Esophagus mucosa (tissue), 1 donor: Measurements from ENCODE around the gene SPPL3. TPM values are rescaled to one million over a fixed set of nuclear protein-coding genes. Genes with fewer than 3 reads are reported as not detected.

Experiments used
- ATAC-seq: fragments of 200-7000 bp; cut with Tn5 transposase; one replicate; pipeline ENCODE4 v1.9.1; 2020
- total RNA-seq: library from RNA; stranded (reverse); gene quantifications from one replicate; pipeline ENCODE4 v1.2.4, GENCODE V29; 2023
- donor health status: DM: yes; HTN: yes; CAD: no.

SPPL3 gene
- total RNA-seq, 1 donor from 2014 or later: 85.8 TPM

GRCh38 chr12:120873226-120873625 lies 30.9 kb downstream of the SPPL3 start:
- no peak for ATAC-seq

- ATAC-seq: no peak
These were observed 31.7 kb downstream of the SPPL3 start for GRCh38 chr12:120872487-120872886.

- ATAC-seq: no peak
These were observed 33.7 kb downstream of the SPPL3 start for GRCh38 chr12:120870415-120870814.

- no peak for ATAC-seq
These were observed 34.8 kb downstream of the SPPL3 start for GRCh38 chr12:120869376-120869775.

GRCh38 chr12:120866108-120866507 lies 38.0 kb downstream of the SPPL3 start:
- no peak for ATAC-seq

- no peak for ATAC-seq
These were observed 39.1 kb downstream of the SPPL3 start for GRCh38 chr12:120865098-120865497.

DNA sequence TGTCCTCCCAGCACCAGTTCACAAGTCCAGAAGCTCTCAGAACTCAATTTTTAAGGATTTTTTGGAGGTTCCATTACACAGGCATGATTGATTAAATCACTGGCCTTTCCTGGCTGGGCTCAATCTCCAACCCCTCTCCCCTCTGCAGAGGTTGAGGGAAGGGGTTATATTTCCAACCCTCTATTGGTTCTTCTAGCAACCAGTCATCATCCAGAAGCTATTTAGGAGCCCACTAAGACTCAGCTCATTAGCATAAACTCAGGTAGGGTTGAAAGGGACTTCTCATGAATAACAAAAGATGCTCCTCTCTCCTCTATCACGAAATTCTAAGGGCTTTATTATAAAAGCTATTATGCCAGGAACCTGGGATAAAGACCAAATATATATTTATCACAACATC lies 41.5 kb downstream of the SPPL3 start:
- ATAC-seq: no peak

GRCh38 chr12:120861074-120861795 lies 42.9 kb downstream of the SPPL3 start:
- ATAC-seq: no peak

- ATAC-seq: no peak
These were observed 45.7 kb downstream of the SPPL3 start for GRCh38 chr12:120858306-120859088.

- no peak for ATAC-seq
These were observed 47.2 kb downstream of the SPPL3 start for GRCh38 chr12:120856980-120857379.

GRCh38 chr12:120855823-120856588 lies 48.2 kb downstream of the SPPL3 start:
- ATAC-seq: no peak

- no peak for ATAC-seq
These were observed 49.4 kb downstream of the SPPL3 start for GRCh38 chr12:120854804-120855203.

DNA sequence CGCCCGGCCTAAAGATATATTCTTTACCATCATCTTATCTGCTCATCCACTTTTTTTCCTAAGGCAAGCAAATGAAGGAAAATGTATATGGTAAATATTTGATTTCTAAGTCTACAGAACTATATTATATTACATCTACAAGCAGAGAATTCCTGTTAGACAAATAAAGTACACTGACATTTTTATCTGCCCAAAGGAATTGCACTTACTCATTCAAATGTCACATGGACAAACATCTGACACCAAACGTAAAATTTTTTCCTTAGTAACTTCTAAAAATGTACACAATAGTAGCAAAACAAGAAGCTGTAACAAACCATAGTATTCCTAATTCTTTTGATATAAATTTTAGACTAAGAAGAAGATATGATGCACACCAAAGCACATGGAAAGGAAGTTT lies 51.0 kb downstream of the SPPL3 start:
- ATAC-seq: no peak

GRCh38 chr12:120851944-120852343 lies 52.2 kb downstream of the SPPL3 start:
- ATAC-seq: no peak

GRCh38 chr12:120851444-120851843 lies 52.7 kb downstream of the SPPL3 start:
- ATAC-seq: no peak

- ATAC-seq: peak; percentile 51
These were observed 54.4 kb downstream of the SPPL3 start for GRCh38 chr12:120849765-120850164.

DNA sequence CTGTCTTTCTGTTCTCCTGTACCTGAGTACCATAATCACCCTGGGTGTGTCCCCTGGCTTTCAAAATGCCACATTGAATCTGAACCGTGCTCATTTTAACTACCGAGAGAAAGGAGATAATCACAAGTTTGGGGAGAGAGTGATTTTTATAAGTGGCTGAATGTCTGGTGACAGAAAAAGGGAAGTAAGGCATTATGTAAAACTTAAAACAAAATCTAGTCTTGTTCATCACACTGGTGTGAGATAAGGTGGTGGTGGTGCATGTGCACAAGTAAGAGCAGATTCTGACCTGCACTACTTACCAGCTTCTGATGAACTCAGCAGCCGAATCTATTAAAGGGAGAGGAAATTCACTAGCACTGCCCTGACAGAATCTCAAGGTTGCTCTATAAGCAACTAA lies 56.3 kb downstream of the SPPL3 start:
- ATAC-seq: peak; percentile 25

- peak; percentile 30 for ATAC-seq
These were observed 56.8 kb downstream of the SPPL3 start for GRCh38 chr12:120847392-120847791.

DNA sequence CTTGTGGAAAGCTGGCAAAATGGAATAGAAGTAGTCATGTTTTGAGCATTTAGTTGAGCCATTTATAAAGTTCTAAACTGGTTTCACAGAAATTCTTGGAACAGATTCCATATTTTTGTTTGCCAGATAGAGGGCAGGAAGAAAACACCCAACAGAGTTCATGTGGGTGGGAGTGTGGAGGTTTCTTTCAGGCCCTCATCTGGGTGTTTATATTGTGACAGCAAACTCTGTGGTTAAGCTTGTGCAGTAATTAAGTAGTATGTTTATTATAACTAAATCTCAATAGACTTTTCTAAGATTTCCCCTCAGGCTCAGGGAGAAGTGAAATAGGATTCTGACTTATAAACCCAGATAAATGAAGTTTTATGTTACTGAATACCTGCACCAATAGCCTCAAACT lies 57.4 kb downstream of the SPPL3 start:
- no peak for ATAC-seq

DNA sequence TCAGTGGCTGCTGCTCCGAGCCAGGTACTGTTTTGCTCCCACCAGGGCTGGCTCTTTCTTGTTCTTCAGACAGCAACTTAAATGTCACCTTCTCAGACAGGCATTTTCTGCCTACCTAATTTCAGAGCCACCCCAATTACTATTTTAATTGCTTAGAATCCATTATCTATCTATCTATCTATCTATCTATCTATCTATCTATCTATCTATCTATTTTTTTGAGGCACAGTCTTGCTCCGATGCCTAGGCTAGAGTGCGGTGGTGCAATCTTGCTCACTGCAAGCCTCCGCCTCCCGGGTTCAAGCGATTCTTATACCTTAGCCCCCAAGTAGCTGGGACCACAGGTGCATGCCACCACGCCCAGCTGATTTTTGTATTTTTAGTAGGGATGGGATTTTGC lies 58.5 kb downstream of the SPPL3 start:
- ATAC-seq: no peak

DNA sequence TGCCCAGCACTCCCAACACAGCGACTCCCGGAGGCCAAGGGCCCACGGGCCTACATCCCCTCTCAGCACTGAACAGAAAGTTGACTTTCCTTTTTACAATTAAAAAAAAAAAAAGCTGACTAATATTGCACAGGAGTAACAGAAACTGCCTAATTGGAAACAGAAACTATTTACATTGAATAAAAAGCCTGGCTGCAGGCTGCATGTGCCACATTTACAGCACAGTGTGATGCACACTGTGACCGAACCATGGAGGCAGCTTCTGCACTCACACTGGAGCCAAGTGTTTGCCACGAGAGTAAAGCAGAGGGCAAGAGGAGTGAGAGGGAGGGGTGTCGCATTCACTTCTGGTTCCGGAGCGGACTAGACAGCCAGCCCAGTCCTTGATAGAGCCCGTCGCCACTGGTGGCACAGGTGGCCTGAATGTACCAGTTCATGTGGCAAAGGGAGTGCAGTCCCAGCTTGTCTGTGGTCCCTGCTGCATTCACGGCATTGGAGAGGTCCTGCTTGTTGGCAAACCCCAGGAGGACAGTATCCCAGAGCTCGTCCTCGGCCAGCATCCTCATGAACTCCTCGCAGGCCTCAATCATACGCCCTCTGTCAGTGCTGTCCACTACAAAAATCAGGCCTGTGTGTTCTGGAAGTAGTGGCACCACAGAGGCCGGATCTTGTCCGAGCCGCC lies 59.2 kb downstream of the SPPL3 start:
- ATAC-seq: no peak

DNA sequence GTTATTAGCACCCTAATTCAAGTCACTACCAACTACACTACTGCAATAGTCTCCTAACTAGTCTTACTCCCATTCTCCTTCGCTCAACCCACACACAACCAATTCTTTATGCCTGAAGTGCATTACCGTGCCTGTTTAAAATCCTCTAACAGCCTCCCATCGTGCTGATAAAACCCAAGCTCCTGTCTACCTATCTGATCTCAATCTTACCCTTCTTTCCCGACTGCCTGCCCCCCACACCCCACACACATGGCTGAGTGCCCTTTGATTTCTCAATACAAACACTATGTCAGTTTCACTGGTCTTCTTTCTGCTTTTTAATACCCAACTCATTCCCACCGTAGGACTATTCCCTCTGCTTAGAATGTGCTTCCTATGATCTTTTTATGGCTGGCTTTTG lies 59.9 kb downstream of the SPPL3 start:
- no peak for ATAC-seq

- ATAC-seq: no peak
These were observed 60.7 kb downstream of the SPPL3 start for GRCh38 chr12:120843472-120843871.
